RWPE2 (cell line): ENCODE data around the gene NANOS2.

Experiments
- ATAC-seq: fragments of 200-7000 bp; cut with Tn5 transposase; 3 replicates; pipeline ENCODE4 v1.9.1; 2021; ENCODE audit warnings: low read depth
- DNase-seq: peaks from one replicate; pipeline ENCODE4 v3.0.0-alpha.2; 2020; ENCODE audit warnings: low spot score
- H3K27ac ChIP-seq: fragments of 450-650 bp; 2 replicates; pipeline ENCODE4 v1.5.1; 2017; ENCODE audit warnings: mild to moderate bottlenecking; ENCODE audit not compliant: poor library complexity, severe bottlenecking
- H3K27me3 ChIP-seq: fragments of 250-450 bp; sonication (Bioruptor Pico); 2 replicates; pipeline ENCODE4 v1.5.1; 2021; ENCODE audit warnings: mild to moderate bottlenecking, moderate library complexity; ENCODE audit not compliant: insufficient read depth, poor library complexity, severe bottlenecking
- H3K36me3 ChIP-seq: fragments of 250-450 bp; sonication (Bioruptor Pico); 2 replicates; pipeline ENCODE4 v1.5.1; 2020; ENCODE audit warnings: low read depth, mild to moderate bottlenecking, moderate library complexity
- H3K4me1 ChIP-seq: fragments of 250-450 bp; sonication (Bioruptor Pico); 2 replicates; pipeline ENCODE4 v1.5.1; 2021; ENCODE audit warnings: mild to moderate bottlenecking, moderate library complexity; ENCODE audit not compliant: insufficient read depth, poor library complexity, severe bottlenecking
- H3K4me3 ChIP-seq: fragments of 250-450 bp; sonication (Bioruptor Pico); 2 replicates; pipeline ENCODE4 v1.5.1; 2021; ENCODE audit warnings: mild to moderate bottlenecking, moderate library complexity; ENCODE audit not compliant: severe bottlenecking
- H3K9me3 ChIP-seq: fragments of 250-450 bp; sonication (Bioruptor Pico); 2 replicates; pipeline ENCODE4 v1.5.1; 2021; ENCODE audit warnings: mild to moderate bottlenecking, moderate library complexity; ENCODE audit not compliant: severe bottlenecking
- CTCF ChIP-seq: fragments of 450-650 bp; IDR thresholded peaks from one replicate; pipeline ENCODE4 v1.5.1; 2017; ENCODE audit warnings: mild to moderate bottlenecking, moderate library complexity; ENCODE audit not compliant: poor library complexity, severe bottlenecking

Gene NANOS2

GRCh38 chr19:45917421-45918091 is 3.0 kb upstream of the NANOS2 start:
- Histone ChIP-seq H3K4me1 (no peaks in the 10 kb centered on the region), H3K4me3 (no peak overlapping the region), H3K9me3 (no peaks in the 10 kb centered on the region), H3K36me3 (no peaks in the 10 kb centered on the region), H3K27ac (no peak overlapping the region), H3K27me3 (no peaks in the 10 kb centered on the region)
- ATAC-seq: no peak
- no peak for DNase-seq
- TF ChIP-seq CTCF: no peak

GRCh38 chr19:45911291-45911690 is 3.3 kb downstream of the NANOS2 start:
- Histone ChIP-seq H3K9me3 (no peaks in the 10 kb centered on the region), H3K27me3 (no peaks in the 10 kb centered on the region), H3K4me1 (no peaks in the 10 kb centered on the region), H3K27ac (no peak overlapping the region), H3K36me3 (no peaks in the 10 kb centered on the region), H3K4me3 (no peak overlapping the region)
- TF ChIP-seq CTCF: no peak
- no peak for DNase-seq
- no peak; the same call in 2 of the 3 replicates for ATAC-seq

- no peak for ATAC-seq
- H3K4me3 ChIP-seq: no peak overlapping the region
- H3K9me3 ChIP-seq: no peaks in the 10 kb centered on the region
- H3K27me3 ChIP-seq: no peaks in the 10 kb centered on the region
- H3K36me3 ChIP-seq: no peaks in the 10 kb centered on the region
- no peak for DNase-seq
- no peak overlapping the region for H3K27ac ChIP-seq
- H3K4me1 ChIP-seq: no peaks in the 10 kb centered on the region
- TF ChIP-seq CTCF: no peak
Measured at GRCh38 chr19:45908956-45909355, 5.6 kb downstream of the NANOS2 start.

GRCh38 chr19:45906221-45906620 is 8.4 kb downstream of the NANOS2 start:
- no peak overlapping the region for H3K4me3 ChIP-seq
- H3K27ac ChIP-seq: no peak overlapping the region
- DNase-seq (no peak), ATAC-seq (no peak)
- no peaks in the 10 kb centered on the region; the same call in 1 of the 2 replicates for H3K36me3 ChIP-seq
- no peaks in the 10 kb centered on the region for H3K4me1 ChIP-seq
- no peaks in the 10 kb centered on the region for H3K27me3 ChIP-seq
- TF ChIP-seq CTCF: no peak
- H3K9me3 ChIP-seq: no peaks in the 10 kb centered on the region

GRCh38 chr19:45905011-45905410 is 9.6 kb downstream of the NANOS2 start:
- Histone ChIP-seq H3K36me3 (peaks cover 9% of the 10 kb centered on the region), H3K4me3 (no peak overlapping the region), H3K4me1 (no peaks in the 10 kb centered on the region), H3K9me3 (no peaks in the 10 kb centered on the region), H3K27me3 (no peaks in the 10 kb centered on the region), H3K27ac (no peak overlapping the region)
- DNase-seq (no peak), ATAC-seq (no peak)
- no peak for TF ChIP-seq CTCF
